Hepatocyte (in vitro differentiated cells): ENCODE data around the gene TNP2. TPM values are rescaled to one million over a fixed set of nuclear protein-coding genes. Genes with fewer than 3 reads are reported as not detected.

Experiments
- DNase-seq: peaks from one replicate; pipeline ENCODE4 v3.0.0-alpha.2; 2016; ENCODE audit warnings: low spot score
- H2AFZ ChIP-seq: fragments of 200-600 bp; sonication (generic); 2 replicates; pipeline ENCODE4 v1.6.0; 2016; ENCODE audit warnings: antibody characterized with exemption, mild to moderate bottlenecking
- H3K27ac ChIP-seq: fragments of 200-600 bp; sonication (generic); 2 replicates; pipeline ENCODE4 v1.5.1; 2016; ENCODE audit warnings: mild to moderate bottlenecking
- H3K27me3 ChIP-seq: fragments of 200-600 bp; sonication (generic); 2 replicates; pipeline ENCODE4 v1.6.1; 2016
- H3K36me3 ChIP-seq: fragments of 200-600 bp; sonication (generic); replicated peaks from 2 replicates; pipeline ENCODE4 v1.5.1; 2016; ENCODE audit warnings: low read depth; ENCODE audit not compliant: insufficient read depth
- H3K4me1 ChIP-seq: fragments of 200-600 bp; sonication (generic); 2 replicates; pipeline ENCODE4 v1.5.1; 2016; ENCODE audit warnings: mild to moderate bottlenecking, moderate library complexity; ENCODE audit not compliant: insufficient read depth
- H3K4me2 ChIP-seq: fragments of 200-600 bp; sonication (generic); 2 replicates; pipeline ENCODE4 v1.6.0; 2016
- H3K4me3 ChIP-seq: fragments of 200-600 bp; sonication (generic); 2 replicates; pipeline ENCODE4 v1.5.1; 2016; ENCODE audit warnings: mild to moderate bottlenecking
- H3K79me2 ChIP-seq: fragments of 200-600 bp; sonication (generic); 2 replicates; pipeline ENCODE4 v1.6.0; 2017; ENCODE audit warnings: mild to moderate bottlenecking
- H3K9me2 ChIP-seq: fragments of 200-600 bp; sonication (generic); replicated peaks from 2 replicates; pipeline ENCODE4 v1.6.0; 2017; ENCODE audit warnings: mild to moderate bottlenecking; ENCODE audit not compliant: insufficient read depth
- H3K9me3 ChIP-seq: fragments of 200-600 bp; sonication (generic); 2 replicates; pipeline ENCODE4 v1.5.1; 2016; ENCODE audit warnings: low read depth, mild to moderate bottlenecking
- H4K20me1 ChIP-seq: fragments of 200-600 bp; sonication (generic); 2 replicates; pipeline ENCODE4 v1.6.0; 2016; ENCODE audit warnings: mild to moderate bottlenecking; ENCODE audit not compliant: insufficient read depth, poor library complexity, severe bottlenecking
- CTCF ChIP-seq: fragments of 200-600 bp; sonication (generic); IDR thresholded peaks from 2 replicates; pipeline ENCODE4 v1.5.1; 2016; ENCODE audit warnings: antibody characterized with exemption, mild to moderate bottlenecking; ENCODE audit not compliant: poor library complexity
- EZH2 ChIP-seq: fragments of 200-600 bp; sonication (generic); IDR thresholded peaks from 2 replicates; pipeline ENCODE4 v1.6.1; 2016; ENCODE audit warnings: antibody characterized with exemption, mild to moderate bottlenecking, borderline replicate concordance
- EZH2phosphoT487 ChIP-seq: fragments of 200-600 bp; sonication (generic); IDR thresholded peaks from one replicate; pipeline ENCODE4 v1.6.1; 2018; ENCODE audit warnings: antibody characterized with exemption, mild to moderate bottlenecking, low read depth, moderate library complexity; ENCODE audit not compliant: unreplicated experiment, severe bottlenecking
- WGBS: methylation state at CpG from one replicate; pipeline ENCODE4 v1.1.6; 2016; ENCODE audit warnings: low lambda C conversion rate; ENCODE audit errors: missing lambda C conversion rate; 5-methylcytosine and 5-hydroxymethylcytosine counted together
- polyA plus RNA-seq: library from polyadenylated mRNA; unstranded; fragments of >200 nt; fragmentation: Nextera tagmentation; extraction: Ambion mirVana; gene quantifications from 2 replicates; pipeline ENCODE4 v1.2.1, GENCODE V29; 2016
- total RNA-seq: library from RNA; depleted of rRNA; stranded (reverse); fragments of >200 nt; gene quantifications from 2 replicates; pipeline ENCODE4 v1.2.3, GENCODE V29; 2014

Gene TNP2
- total and polyA plus RNA-seq, 2 experiments from 2014 or later: not detected

GRCh38 chr16:11309895-11310633, 40.9 kb upstream of the TNP2 start:
- Histone ChIP-seq H4K20me1 (no peaks in the 10 kb centered on the region), H3K9me3 (no peaks in the 10 kb centered on the region), H2AFZ (no peak overlapping the region), H3K4me1 (peaks cover 29% of the 10 kb centered on the region), H3K9me2 (no peaks in the 10 kb centered on the region), H3K27me3 (no peaks in the 10 kb centered on the region), H3K27ac (peak overlapping the region; percentile 16), H3K4me2 (no peak overlapping the region), H3K79me2 (no peaks in the 10 kb centered on the region), H3K36me3 (no peaks in the 10 kb centered on the region), H3K4me3 (no peak overlapping the region)
- 71% methylated on average over 9 of the region's 9 CpGs for WGBS
- no peak for DNase-seq
- TF ChIP-seq EZH2phosphoT487 (no peak), CTCF (no peak), EZH2 (no peak)

GRCh38 chr16:11308493-11309283, 39.6 kb upstream of the TNP2 start:
- DNase-seq: no peak
- peak overlapping the region; percentile 88 for H3K27ac ChIP-seq
- no peak overlapping the region for H3K4me2 ChIP-seq

DNA sequence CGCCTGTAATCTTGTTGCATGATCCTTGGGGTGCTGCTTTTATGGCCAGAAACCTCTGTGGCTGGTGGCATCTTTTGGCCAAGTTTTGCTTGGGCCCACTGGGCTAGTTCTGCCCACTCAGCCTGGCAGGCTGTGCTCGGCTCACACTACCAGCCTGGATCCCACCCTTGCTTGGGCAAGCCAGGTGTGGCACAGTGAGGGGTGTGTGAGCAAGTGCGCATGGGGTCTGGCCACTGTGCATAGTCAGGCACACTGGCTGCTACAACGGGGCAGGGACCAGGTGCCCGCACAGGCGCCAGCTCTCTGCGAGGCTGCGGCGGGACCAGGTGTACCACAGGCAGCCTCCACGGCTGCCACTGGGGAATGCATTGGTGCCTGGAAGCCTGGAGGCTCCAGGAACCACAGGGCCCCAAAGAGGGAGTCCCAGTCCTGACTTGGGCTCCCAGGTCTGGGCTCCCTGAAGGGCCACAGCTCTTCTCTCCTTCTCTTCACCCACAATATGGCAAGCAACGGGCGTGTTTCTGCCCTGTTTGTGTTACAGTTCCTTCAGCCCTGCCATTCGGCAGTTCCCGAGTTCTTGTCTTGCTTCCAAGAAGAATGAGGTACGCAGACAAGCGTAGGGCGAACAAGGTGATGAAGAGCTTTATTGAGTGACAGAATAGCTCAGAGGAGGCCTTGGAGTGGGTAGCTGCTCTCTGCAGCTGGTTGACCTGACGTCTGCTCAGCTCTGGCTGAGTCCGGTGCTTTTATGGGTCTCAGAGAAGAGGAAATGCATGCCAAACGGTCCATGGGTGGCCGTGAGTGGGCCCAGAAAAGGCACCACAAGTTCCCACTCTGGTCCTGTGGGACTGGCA, 38.7 kb upstream of the TNP2 start:
- Histone ChIP-seq H3K4me1 (peaks cover 30% of the 10 kb centered on the region), H3K79me2 (no peaks in the 10 kb centered on the region), H3K27me3 (no peaks in the 10 kb centered on the region), H3K9me2 (no peaks in the 10 kb centered on the region), H3K4me3 (no peak overlapping the region), H3K27ac (peak overlapping the region; percentile 88), H3K4me2 (no peak overlapping the region), H3K9me3 (no peaks in the 10 kb centered on the region), H4K20me1 (no peaks in the 10 kb centered on the region), H2AFZ (no peak overlapping the region), H3K36me3 (no peaks in the 10 kb centered on the region)
- DNase-seq: peak; percentile 44
- WGBS: 77% methylated on average over 21 of the region's 21 CpGs
- no peak for TF ChIP-seq CTCF
- TF ChIP-seq EZH2phosphoT487: no peak
- no peak for TF ChIP-seq EZH2

More at GRCh38 chr16:11308493-11309283, 39.6 kb upstream of the TNP2 start:
- H3K4me3 ChIP-seq: no peak overlapping the region
- no peaks in the 10 kb centered on the region for H4K20me1 ChIP-seq
- H3K9me2 ChIP-seq: no peaks in the 10 kb centered on the region
- no peaks in the 10 kb centered on the region for H3K27me3 ChIP-seq
- 83% methylated on average over 14 of the region's 15 CpGs for WGBS
- no peak for TF ChIP-seq EZH2phosphoT487
- no peak for TF ChIP-seq CTCF
- TF ChIP-seq EZH2: no peak
- no peaks in the 10 kb centered on the region for H3K79me2 ChIP-seq
- H3K4me1 ChIP-seq: peaks cover 28% of the 10 kb centered on the region
- no peaks in the 10 kb centered on the region for H3K36me3 ChIP-seq
- H3K9me3 ChIP-seq: no peaks in the 10 kb centered on the region
- H2AFZ ChIP-seq: no peak overlapping the region
